SU-DHL-6 (cell line): Measurements from ENCODE around the gene KLKB1.

Experiments
- H2AFZ ChIP-seq: fragments of 200-600 bp; sonication (generic); 2 replicates; pipeline ENCODE4 v1.6.1; 2014; ENCODE audit warnings: low read depth, mild to moderate bottlenecking, moderate library complexity, mixed read lengths, antibody characterized with exemption, low read length; ENCODE audit not compliant: severe bottlenecking
- H3F3A ChIP-seq: fragments of 200-600 bp; shearing (Covaris generic); 2 replicates; pipeline ENCODE4 v1.6.0; 2016; ENCODE audit warnings: antibody characterized with exemption, mild to moderate bottlenecking; ENCODE audit not compliant: insufficient read depth
- H3K27ac ChIP-seq: fragments of 200-600 bp; sonication (generic); 2 replicates; pipeline ENCODE4 v1.5.1; 2016; ENCODE audit warnings: low read depth, mild to moderate bottlenecking, low read length, moderate library complexity, mixed read lengths
- H3K27me3 ChIP-seq: fragments of 200-600 bp; sonication (generic), shearing (Covaris generic); 2 replicates; pipeline ENCODE4 v1.6.0; 2014; ENCODE audit warnings: mild to moderate bottlenecking, low read length
- H3K36me3 ChIP-seq: fragments of 200-600 bp; sonication (generic); 2 replicates; pipeline ENCODE4 v1.6.1; 2014; ENCODE audit warnings: mild to moderate bottlenecking, low read length, mixed read lengths
- H3K4me2 ChIP-seq: fragments of 300-600, 200-600 bp; shearing (Covaris generic), sonication (generic); 2 replicates; pipeline ENCODE4 v1.6.0; 2014; ENCODE audit warnings: low read length, low read depth, mild to moderate bottlenecking; ENCODE audit not compliant: poor library complexity, severe bottlenecking
- H3K4me3 ChIP-seq: fragments of 200-600 bp; sonication (generic); 2 replicates; pipeline ENCODE4 v1.5.1; 2014; ENCODE audit warnings: antibody characterized with exemption, low read length, mild to moderate bottlenecking, mixed read lengths; ENCODE audit not compliant: insufficient read depth, poor library complexity, severe bottlenecking
- H3K79me2 ChIP-seq: fragments of 200-600 bp; sonication (generic); 2 replicates; pipeline ENCODE4 v1.6.1; 2014; ENCODE audit warnings: mild to moderate bottlenecking, low read length, moderate library complexity; ENCODE audit not compliant: insufficient read depth
- H3K9ac ChIP-seq: fragments of 200-600 bp; sonication (generic); 2 replicates; pipeline ENCODE4 v1.7.0; 2014; ENCODE audit warnings: mild to moderate bottlenecking, low read length
- H3K9me2 ChIP-seq: fragments of 200-600 bp; sonication (generic); replicated peaks from 2 replicates; pipeline ENCODE4 v1.6.1; 2014; ENCODE audit warnings: low read length; ENCODE audit not compliant: insufficient read depth
- H3K9me3 ChIP-seq: fragments of 200-600 bp; sonication (generic); 2 replicates; pipeline ENCODE4 v1.6.1; 2014; ENCODE audit warnings: low read length, mixed read lengths; ENCODE audit not compliant: insufficient read depth
- H4K20me1 ChIP-seq: fragments of 200-600 bp; sonication (generic); 2 replicates; pipeline ENCODE4 v1.6.1; 2014; ENCODE audit warnings: low read depth, mild to moderate bottlenecking, antibody characterized with exemption, low read length, moderate library complexity, mixed read lengths
- CTCF ChIP-seq: fragments of 200-600 bp; sonication (generic); IDR thresholded peaks from one replicate; pipeline ENCODE4 v1.5.1; 2017; ENCODE audit warnings: antibody characterized with exemption, mild to moderate bottlenecking, low read length, moderate library complexity; ENCODE audit not compliant: insufficient read depth, poor library complexity, severe bottlenecking
- EZH2phosphoT487 ChIP-seq: fragments of 200-600 bp; sonication (generic), shearing (Covaris generic); conservative IDR thresholded peaks from 2 replicates; pipeline ENCODE4 v1.6.1; 2018; ENCODE audit warnings: mild to moderate bottlenecking, antibody characterized with exemption, low read length, moderate library complexity, mixed read lengths

Gene KLKB1

GRCh38 chr4:186190581-186191199 is 36.6 kb upstream of the KLKB1 start:
- Histone ChIP-seq H3K79me2 (no peaks in the 10 kb centered on the region), H3K9me2 (no peaks in the 10 kb centered on the region), H3K36me3 (no peaks in the 10 kb centered on the region), H3K4me3 (peak overlapping the region; percentile 58), H2AFZ (peak overlapping the region; percentile 98), H3K4me2 (peak overlapping the region; percentile 66), H3K27ac (peak overlapping the region; percentile 31), H4K20me1 (no peaks in the 10 kb centered on the region), H3K9ac (peak overlapping the region; percentile 68), H3K9me3 (no peaks in the 10 kb centered on the region), H3F3A (peaks cover 9% of the 10 kb centered on the region), H3K27me3 (no peaks in the 10 kb centered on the region)
- no peak for TF ChIP-seq CTCF
- no peak for TF ChIP-seq EZH2phosphoT487

GRCh38 chr4:186191200-186192065 is 35.9 kb upstream of the KLKB1 start, which contains the start of gene CYP4V2:
CYP4V2 (plus strand) TSS chr4:186191567; CDS start chr4:186191824, 257 bp downstream.
- Histone ChIP-seq H3K36me3 (no peaks in the 10 kb centered on the region), H3K9ac (peak within 1 kb of the TSS; percentile 68), H3K27ac (peak within 1 kb of the TSS; percentile 31), H3K4me3 (peak within 1 kb of the TSS; percentile 58), H3F3A (peaks cover 9% of the 10 kb centered on the region), H3K4me2 (peak within 1 kb of the TSS; percentile 66), H3K9me3 (no peaks in the 10 kb centered on the region), H3K27me3 (no peaks in the 10 kb centered on the region), H4K20me1 (no peaks in the 10 kb centered on the region), H2AFZ (peak within 1 kb of the TSS; percentile 98), H3K9me2 (no peaks in the 10 kb centered on the region), H3K79me2 (no peaks in the 10 kb centered on the region)
- TF ChIP-seq EZH2phosphoT487 (no peak), CTCF (peak; percentile 37)

- Histone ChIP-seq H3K79me2 (no peaks in the 10 kb centered on the region), H3K27me3 (no peaks in the 10 kb centered on the region), H3K4me2 (peak overlapping the region; percentile 66), H3K9ac (peak overlapping the region; percentile 68), H2AFZ (peak overlapping the region; percentile 98), H3K4me3 (peak overlapping the region; percentile 58), H3F3A (peaks cover 9% of the 10 kb centered on the region), H3K9me3 (no peaks in the 10 kb centered on the region), H3K27ac (no peak overlapping the region), H4K20me1 (no peaks in the 10 kb centered on the region), H3K36me3 (no peaks in the 10 kb centered on the region), H3K9me2 (no peaks in the 10 kb centered on the region)
- TF ChIP-seq EZH2phosphoT487 (no peak), CTCF (no peak)
Observed at GRCh38 chr4:186192066-186192612, 35.2 kb upstream of the KLKB1 start.
